GM19467 (cell line): Measurements from ENCODE around the gene RAB18.
"Not testable (repeated sequence)": the region's sequence is repeated elsewhere in the genome, so short reads cannot be mapped to it uniquely, and the experiment has no call there.

ENCODE experiments used
- ATAC-seq: cut with Tn5 transposase; IDR thresholded peaks from one replicate; pipeline ENCODE4 v1.9.1; 2021; ENCODE audit warnings: mild to moderate bottlenecking, moderate library complexity; ENCODE audit not compliant: unreplicated experiment

The RAB18 gene

GRCh38 chr10:27504808-27505460, 830 bp downstream of the RAB18 start:
- no peak for ATAC-seq

DNA sequence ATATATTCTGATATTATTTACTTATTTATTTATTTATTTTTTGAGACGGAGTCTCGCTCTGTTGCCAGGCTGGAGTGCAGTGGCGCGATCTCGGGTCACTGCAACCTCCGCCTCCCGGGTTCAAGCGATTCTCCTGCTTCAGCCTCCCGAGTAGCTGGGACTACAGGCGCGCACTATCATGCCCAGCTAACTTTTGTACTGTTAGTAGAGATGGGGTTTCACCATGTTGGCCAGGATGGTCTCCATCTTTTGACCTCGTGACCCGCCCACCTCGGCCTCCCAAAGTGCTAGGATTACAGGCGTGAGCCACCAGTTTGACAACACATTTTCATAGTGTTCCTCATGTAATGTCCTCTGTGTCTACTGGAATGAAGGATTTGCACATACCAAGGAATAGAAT, 1.4 kb downstream of the RAB18 start:
- not testable (repeated sequence) for ATAC-seq

DNA sequence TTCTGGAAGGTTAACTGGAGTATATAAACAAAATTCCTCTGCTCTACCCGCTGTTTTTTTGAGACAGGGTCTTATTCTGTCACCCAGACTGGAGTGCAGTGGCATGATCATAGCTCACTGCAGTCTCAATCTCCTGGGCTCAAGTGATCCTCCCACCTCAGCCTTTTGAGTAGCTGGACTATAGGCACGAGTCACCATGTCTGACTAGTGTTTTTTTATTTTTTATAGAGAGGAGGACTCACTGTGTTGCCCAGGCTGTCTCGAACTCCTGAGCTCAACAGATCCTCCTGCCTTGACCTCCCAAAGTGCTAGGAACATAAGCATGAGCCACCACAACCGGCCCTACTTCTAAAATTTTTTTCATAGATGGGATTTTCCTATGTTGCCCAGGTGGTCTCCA, 2.2 kb downstream of the RAB18 start:
- no peak for ATAC-seq

GRCh38 chr10:27512548-27512947, 8.4 kb downstream of the RAB18 start:
- ATAC-seq, result no peak

DNA sequence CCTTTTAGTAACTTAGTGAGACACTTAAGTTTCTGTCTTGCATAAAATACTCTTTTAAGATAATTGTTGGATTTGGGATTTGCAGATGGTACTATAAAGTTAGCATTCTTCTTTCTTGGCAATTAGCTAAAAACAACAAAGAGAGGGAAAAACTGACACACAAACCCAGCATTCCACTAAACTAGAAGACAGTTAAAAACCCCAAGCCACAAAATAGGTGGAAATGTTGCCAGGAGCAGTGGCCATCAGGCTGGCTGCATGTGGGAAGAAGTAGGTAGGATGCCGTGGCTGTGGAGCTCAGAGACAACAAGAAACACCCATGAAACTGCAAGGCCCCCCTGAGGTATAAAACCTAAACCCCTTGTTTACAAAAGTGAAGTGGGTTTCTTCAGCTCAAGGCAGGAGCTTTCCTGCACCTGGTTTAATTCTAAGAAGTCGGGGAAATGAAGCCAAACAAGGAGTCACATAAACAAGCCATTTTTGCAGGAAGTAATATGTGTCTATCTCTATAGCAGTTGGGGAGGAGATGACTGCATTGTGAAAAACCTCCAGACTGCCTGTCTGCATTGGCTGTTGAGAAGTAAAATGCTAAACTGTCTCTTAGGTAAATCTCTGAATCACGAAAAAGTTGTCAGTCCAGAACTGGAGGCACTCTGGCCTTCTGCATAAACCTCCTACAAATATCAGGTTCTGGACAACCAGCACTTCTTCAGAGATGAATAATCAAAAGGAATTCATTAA, 9.5 kb downstream of the RAB18 start:
- no peak for ATAC-seq

- no peak for ATAC-seq
Observed at GRCh38 chr10:27514243-27514642, 10.1 kb downstream of the RAB18 start.

DNA sequence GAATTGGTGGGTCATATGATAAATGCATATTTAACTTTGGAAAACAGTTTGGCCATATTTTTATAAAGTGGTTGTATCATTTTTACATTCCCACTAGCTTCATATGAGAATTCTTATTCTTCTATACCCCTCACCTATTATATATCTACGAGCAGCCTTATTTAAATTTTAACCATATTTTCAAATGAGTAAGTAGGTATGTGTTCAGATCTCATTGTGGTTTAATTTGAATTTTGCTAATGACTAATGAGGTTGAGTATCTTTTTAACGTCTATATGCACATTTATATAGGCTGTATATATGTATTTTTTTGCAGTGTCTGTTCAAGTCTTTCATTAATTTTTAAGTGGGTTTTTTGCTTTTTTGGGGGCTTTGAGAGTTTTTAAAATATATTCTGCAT, 14.2 kb downstream of the RAB18 start:
- no peak for ATAC-seq

- no peak for ATAC-seq
Observed at GRCh38 chr10:27525819-27526218, 21.7 kb downstream of the RAB18 start.

DNA sequence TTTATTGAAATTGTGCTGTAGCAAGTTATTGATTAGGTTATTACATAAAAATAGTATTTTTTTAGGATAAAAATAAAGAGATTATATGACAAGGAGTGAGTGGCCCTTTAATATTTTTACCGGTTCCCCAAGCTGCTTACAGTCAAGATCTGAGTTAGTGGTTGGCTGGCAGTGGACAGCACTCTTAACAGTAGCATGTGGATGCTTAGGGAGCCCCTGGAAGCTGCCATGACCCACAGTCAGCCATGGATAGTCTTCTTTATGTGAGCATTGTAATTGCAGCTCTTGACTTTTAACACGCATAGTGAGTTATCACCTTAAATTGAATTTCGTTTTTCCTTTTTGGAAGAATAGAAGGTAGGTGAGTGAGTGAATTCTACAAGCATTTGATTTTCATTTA, 22.1 kb downstream of the RAB18 start:
- ATAC-seq, result no peak

- ATAC-seq, result no peak
Observed at GRCh38 chr10:27527666-27528295, 23.7 kb downstream of the RAB18 start.

- no peak for ATAC-seq
Observed at GRCh38 chr10:27529010-27529783, 25.1 kb downstream of the RAB18 start.

DNA sequence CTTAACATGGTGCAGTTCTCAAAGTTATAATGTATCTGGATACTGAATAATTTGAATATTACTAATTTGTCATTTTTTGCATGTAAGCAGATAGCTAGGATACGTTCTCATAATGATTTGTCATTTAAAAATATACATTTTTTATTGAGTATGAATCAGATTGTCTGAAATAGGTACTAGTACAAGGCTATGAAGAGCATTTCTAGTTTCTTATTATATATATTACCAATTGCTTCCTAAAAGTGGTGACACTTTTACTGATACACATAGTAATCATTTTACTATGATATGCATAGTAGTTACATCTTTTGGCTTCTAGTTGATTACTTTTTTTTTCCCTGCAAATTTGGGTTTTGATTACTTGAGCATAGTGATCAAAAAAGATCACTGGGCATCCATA, 26.4 kb downstream of the RAB18 start:
- no peak for ATAC-seq

DNA sequence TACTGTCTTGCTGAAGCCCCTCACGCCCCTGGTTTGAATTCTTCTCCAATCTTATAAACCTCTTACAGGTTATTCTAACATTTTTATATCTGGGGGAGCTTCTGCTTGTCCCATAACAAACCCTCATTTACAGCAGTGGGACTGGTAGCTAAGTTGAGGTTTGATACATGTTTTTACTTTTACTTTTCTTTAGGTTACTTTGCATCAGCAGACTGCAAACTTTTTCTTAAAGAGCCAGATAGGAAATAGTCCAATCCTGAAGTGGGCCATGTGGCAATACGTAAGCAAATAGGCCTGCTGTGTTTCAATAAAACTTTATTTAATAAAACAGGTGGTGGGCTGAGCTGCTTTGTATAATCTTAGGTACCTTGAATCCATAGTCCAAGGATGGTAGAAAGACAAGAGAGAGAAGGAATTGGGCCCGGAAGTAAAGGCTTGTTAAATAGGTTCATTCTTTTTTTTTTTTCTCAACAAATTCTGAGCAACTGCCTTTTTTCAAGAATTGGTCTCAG, 27.3 kb downstream of the RAB18 start:
- ATAC-seq, result no peak

DNA sequence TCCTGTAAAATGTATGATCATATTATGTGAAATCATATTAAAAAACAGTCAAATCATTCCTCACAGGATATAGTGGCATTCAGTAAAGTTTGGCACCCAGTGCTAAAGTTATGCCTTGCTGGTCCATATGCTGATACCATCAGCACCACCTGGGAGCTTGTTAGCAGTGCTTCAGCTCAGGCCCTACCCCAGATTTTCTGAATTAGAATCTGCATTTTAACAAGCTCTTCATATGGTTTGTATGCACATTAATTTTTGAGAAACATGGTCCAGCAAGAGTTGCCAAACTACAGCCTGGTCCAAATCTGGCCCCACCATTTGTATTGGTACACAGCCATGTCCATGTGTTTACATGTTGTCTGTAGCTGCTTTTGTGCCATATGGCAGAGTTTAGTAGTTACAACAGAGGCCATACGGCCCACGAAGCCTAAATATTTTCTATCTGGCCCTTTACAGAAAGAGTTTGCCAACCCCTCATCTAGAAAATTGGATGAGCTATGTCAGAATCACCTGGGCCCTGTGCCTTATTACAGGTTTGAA, 30.1 kb downstream of the RAB18 start:
- ATAC-seq, result no peak

- ATAC-seq, result no peak
Observed at GRCh38 chr10:27535317-27535716, 31.2 kb downstream of the RAB18 start.

DNA sequence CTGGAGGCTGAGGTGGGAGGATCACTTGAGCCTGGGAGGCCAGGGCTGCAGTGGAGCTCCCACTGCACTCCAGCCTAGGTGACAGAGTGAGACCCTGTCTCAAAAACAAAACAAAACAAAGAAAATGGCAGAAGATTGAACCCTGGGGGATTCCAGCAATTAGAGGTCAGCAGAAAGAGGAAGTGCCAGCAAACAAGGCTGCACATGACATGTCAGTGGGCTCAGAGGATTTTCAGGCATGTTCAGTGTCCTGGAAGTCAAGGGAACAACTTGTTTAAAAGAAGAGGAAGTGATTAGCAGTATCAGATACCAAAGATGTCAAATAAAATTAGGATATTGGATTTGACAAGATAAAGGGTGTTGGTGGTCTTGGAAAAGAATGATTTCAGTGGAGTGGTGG, 32.3 kb downstream of the RAB18 start:
- no peak for ATAC-seq

DNA sequence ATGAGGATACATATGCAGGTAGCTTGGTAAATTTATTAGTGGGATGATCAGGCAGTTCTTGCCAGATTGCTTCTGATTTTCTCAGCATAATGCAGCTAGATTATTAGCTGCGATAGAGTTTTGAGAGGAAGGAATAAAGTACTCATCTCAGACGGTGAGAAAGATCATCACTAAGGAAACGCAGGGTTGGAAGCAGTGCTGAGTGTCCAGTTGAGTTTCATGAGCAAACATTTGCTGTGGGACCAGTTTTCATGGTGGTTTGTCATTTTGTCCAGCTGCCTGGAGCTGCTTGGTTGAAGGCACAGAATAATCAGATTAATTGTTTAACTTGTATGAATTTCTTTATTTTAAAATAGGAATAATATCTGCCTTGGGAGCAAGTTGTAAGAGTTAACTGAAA, 33.1 kb downstream of the RAB18 start:
- no peak for ATAC-seq

- no peak for ATAC-seq
Observed at GRCh38 chr10:27537787-27538186, 33.7 kb downstream of the RAB18 start.

GRCh38 chr10:27540672-27541071, 36.6 kb downstream of the RAB18 start:
- no peak for ATAC-seq

DNA sequence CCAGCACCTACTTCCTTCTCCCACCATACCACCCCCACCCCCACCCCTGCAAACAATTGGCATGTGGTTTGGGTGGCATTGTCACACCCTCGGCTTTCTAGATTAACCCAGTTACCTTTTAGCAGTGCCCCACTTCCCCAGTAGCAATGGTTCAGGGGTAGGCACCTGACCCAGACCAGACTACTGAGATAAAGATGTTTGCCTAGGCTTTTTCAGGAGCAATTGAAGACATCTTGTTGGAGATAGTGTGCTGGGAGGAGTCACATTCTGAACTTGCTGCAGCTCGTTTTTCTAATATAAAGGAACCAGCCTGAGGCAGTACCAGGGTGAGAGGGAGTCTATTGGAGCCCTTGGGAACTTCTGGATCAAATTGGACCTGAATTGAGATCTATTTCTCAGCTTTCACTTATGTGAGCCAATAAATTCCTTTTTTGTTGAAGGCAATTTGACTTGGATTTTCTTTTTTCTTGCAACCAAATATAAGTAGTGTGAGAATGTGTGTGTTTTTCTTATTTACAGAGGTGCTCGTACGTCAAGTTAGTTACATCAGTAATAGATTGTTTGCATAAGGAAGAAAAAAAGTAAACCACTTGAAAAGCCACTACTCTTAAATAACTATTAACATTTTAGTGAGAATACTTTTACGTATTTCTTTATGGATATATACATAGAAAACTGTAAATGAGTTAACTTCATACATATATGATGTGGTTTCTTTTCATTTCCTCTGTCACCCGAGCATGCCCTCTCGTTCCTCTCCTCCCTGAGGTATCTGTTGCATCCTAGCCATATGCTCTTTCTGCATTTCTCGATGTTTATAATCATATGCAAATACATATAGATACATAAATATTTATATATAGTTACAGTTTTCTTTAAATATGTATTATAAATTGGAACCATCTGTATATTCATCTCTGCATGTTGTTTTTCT, 38.0 kb downstream of the RAB18 start:
- no peak for ATAC-seq
